Measurements from ENCODE around the gene NOS3.
"Not testable (repeated sequence)": the region's sequence is repeated elsewhere in the genome, so short reads cannot be mapped to it uniquely, and the experiment has no call there.

The NOS3 gene

DNA sequence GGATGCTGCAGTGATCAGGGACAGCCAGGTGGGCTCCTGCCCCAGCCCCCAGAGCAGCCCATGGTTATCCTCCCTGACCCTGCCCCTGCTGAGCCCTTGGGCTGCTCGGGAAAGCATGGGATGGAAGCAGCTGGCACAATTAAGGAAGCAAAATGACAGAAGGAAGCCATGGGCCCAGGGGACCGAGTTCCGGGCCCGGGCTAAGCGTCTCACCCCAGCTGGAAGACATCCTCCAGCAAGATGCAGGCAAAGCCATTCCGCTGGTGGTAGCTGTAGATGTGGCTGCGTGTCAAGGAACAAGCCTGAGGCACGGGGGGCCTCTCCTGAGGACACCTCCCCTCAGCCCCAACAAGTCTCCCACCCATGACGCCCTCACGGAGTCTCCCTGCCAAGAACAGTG, 32.4 kb downstream of the NOS3 start:
- no peak overlapping the region for H3K4me3 ChIP-seq (replicated peaks; ENCODE audit: low read depth, low read length)
- peaks cover 2% of the 10 kb centered on the region for H3K27me3 ChIP-seq (replicated peaks; ENCODE audit: control insufficient read depth, insufficient read depth, low read length)
- TF ChIP-seq, protein P1, sequence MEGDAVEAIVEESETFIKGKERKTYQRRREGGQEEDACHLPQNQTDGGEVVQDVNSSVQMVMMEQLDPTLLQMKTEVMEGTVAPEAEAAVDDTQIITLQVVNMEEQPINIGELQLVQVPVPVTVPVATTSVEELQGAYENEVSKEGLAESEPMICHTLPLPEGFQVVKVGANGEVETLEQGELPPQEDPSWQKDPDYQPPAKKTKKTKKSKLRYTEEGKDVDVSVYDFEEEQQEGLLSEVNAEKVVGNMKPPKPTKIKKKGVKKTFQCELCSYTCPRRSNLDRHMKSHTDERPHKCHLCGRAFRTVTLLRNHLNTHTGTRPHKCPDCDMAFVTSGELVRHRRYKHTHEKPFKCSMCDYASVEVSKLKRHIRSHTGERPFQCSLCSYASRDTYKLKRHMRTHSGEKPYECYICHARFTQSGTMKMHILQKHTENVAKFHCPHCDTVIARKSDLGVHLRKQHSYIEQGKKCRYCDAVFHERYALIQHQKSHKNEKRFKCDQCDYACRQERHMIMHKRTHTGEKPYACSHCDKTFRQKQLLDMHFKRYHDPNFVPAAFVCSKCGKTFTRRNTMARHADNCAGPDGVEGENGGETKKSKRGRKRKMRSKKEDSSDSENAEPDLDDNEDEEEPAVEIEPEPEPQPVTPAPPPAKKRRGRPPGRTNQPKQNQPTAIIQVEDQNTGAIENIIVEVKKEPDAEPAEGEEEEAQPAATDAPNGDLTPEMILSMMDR (IDR thresholded peaks at IDR 0.05; ENCODE audit: insufficient read depth, low read length, poor library complexity, severe bottlenecking), result no peak
- H3K36me3 ChIP-seq (ENCODE audit: control insufficient read depth, insufficient read depth, low read length), result no peaks in the 10 kb centered on the region
- no peak for DNase-seq (ENCODE audit: extremely low read depth, insufficient read length)

DNA sequence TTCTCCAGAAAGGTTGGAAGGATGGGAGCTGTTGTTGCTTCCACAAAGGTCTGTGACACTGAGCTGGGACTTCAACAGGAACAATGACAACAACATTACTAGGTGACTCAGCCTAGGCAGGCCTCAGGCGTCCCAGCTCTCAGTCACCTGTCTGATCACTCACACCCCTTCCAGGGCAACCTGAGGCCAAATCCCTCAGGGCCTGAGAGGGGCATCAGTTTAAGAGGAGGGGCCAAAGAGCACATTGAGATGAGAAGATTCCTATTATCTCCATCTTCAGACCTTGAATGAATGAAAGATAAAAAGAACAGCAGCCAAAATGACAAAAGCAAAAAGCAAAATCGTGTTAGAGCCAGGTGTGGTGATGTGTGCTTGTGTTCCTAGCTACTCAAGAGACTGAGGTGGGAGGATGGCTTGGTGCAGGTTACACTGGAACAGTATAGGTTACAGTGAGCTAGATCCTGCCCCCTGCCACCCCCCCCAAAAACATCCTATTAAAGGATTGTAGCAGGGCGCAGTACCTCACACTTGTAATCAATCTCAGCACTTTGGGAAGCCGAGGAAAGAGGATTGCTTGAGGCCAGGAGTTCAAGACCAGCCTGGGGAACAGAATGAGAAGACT, 33.7 kb downstream of the NOS3 start, which contains the start of gene ATG9B:
TSS of gene ATG9B (minus strand) at position 60 of the 622 bp plus-strand sequence. CDS start 71 bp downstream, outside the sequence.
- Histone ChIP-seq H3K4me3 (replicated peaks; ENCODE audit: low read depth, low read length) (no peak within 1 kb of the TSS), H3K27me3 (replicated peaks; ENCODE audit: control insufficient read depth, insufficient read depth, low read length) (peaks cover 2% of the 10 kb centered on the region), H3K36me3 (ENCODE audit: control insufficient read depth, insufficient read depth, low read length) (no peaks in the 10 kb centered on the region)
- TF ChIP-seq, protein P1 (IDR thresholded peaks at IDR 0.05; ENCODE audit: insufficient read depth, low read length, poor library complexity, severe bottlenecking), result no peak
- DNase-seq (ENCODE audit: extremely low read depth, insufficient read length), result no peak

DNA sequence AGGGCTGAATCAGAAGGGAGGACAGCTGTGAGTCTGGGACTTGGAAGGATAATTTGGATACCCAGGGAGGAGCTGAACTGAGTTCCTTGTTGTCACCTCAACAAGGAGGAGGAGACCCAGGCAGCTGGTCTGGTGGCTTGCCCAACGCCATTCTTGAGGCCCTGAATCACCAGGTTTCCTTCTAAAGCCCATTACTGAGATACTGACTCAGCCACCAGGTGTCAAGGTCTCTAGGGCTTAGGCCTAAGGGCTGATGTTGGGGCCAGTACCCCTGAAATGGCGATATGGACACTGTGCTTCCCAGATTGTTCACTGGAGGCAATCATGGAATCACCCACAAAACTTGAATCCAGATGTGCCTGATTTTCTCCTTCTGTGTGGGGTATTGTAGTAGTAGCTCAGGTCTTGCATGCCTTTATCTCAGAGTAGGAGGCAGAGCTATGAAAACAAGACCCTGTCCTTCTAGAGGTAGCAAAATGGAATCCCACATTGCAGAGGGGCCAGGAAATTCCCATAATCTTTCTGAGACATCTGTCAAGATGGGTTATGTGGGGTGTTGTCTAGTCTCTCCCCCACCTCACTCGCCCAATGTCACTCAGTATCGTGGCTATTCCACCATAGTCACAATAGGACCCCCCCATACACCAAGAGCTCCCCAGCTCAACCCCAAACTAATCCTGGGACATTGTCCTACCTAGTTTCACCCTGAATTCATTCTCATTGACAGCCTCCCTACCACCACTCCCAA, 35.3 kb downstream of the NOS3 start:
- no peaks in the 10 kb centered on the region; the same call in 1 of the 2 replicates for H3K27me3 ChIP-seq (replicated peaks; ENCODE audit: control insufficient read depth, insufficient read depth, low read length)
- no peaks in the 10 kb centered on the region for H3K36me3 ChIP-seq (ENCODE audit: control insufficient read depth, insufficient read depth, low read length)
- TF ChIP-seq, protein P1 (IDR thresholded peaks at IDR 0.05; ENCODE audit: insufficient read depth, low read length, poor library complexity, severe bottlenecking), result no peak
- no peak overlapping the region for H3K4me3 ChIP-seq (replicated peaks; ENCODE audit: low read depth, low read length)
- no peak for DNase-seq (ENCODE audit: extremely low read depth, insufficient read length)

DNA sequence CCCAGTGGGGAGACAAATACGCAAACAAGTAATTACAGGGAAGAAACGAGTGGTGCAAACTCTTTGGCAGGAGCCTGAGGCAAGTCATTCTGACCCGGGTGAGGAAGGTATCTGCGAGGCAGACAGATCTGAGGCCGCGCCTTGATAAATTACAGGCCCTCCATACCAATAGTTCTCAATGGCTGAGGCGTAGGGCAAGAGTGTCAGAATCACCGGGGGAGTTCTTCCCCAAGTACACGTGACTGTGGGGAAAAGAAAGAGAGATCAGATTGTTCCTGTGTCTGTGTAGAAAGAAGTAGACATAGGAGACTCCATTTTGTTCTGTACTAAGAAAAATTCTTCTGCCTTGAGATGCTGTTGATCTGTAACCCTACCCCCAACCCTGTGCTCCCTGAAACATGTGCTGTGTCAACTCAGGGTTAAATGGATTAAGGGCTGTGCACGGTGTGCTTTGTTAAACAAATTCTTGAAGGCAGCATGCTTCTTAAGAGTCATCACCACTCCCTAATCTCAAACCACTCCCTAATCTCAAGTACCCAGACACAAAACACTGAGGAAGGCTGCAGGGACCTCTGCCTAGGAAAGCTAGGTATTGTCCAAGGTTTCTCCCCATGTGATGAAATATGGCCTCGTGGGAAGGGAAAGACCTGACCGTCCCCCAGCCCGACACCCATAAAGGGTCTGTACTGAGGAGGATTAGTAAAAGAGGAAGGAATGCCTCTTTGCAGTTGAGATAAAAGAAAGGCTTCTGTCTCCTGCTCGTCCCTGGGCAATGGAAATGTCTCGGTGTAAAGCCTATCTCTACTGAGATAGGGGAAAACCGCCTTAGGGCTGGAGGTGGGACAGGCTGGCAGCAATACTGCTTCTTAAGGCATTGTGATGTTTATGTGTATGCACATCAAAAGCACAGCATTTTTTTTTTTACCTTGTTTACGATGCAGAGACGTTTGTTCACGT, 36.2 kb downstream of the NOS3 start:
- not testable (repeated sequence) for H3K27me3 ChIP-seq (replicated peaks; ENCODE audit: control insufficient read depth, insufficient read depth, low read length); H3K36me3 ChIP-seq (ENCODE audit: control insufficient read depth, insufficient read depth, low read length); DNase-seq (ENCODE audit: extremely low read depth, insufficient read length); H3K4me3 ChIP-seq (replicated peaks; ENCODE audit: low read depth, low read length)

DNA sequence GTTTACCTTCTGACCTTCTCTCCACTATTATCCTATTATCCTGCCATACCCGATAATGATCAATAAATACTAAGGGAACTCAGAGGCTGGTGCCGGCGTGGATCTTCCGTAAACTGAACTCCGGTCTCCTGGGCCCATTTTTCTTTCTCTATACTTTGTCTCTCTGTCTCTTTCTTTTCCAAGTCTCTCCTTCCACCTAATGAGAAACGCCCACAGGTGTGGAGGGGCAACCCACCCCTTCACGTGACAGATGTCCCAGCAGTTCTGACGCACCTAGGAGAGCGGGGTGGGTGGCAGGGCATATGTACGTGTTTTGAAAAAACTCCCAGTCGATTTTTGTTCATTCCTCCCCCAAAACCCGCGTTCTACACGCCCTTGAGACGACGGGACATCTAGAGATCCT, 36.9 kb downstream of the NOS3 start:
- not testable (repeated sequence) for H3K36me3 ChIP-seq (ENCODE audit: control insufficient read depth, insufficient read depth, low read length); DNase-seq (ENCODE audit: extremely low read depth, insufficient read length); H3K27me3 ChIP-seq (replicated peaks; ENCODE audit: control insufficient read depth, insufficient read depth, low read length)
- H3K4me3 ChIP-seq (replicated peaks; ENCODE audit: low read depth, low read length), result peak overlapping the region; percentile 58

DNA sequence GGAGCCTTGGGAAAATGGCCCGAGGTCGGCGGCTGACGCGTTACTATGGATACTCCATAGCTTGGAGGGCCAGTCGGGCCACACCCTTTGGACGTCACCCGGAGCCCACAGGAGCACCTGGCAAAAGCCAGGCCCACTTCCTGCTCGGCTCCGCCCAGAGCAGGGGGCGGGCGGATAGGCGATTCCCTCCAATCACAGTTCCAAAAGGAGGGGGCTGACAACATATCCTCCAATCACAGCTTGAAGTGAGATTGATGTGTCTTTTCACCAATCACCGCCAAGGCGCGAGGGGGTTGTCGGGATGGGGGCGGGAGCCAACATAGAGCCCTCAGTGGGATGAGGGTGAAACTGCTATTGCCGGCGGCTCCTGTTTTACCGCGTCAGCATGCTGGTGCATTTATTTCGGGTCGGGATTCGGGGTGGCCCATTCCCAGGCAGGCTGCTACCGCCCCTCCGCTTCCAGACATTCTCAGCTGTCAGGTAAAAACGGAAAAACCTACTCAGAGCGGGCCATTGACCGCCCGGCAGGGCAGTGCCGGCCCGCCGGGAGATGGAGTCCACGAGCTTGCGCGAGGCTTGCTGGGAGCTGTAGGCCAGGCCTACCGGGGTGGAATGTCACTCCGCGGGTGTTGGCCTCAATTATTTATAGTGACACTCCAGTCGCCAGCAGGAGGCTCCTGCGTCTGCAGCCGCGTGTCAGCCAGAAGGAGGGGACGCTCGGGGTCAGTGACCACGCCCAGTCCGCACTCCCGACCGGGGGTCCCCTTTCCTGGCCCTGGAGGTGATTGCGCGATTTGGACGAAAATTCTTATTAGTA, 37.5 kb downstream of the NOS3 start, which contains the start of gene ABCB8:
TSS of gene ABCB8 (plus strand) at position 320 of the 817 bp plus-strand sequence. CDS start at position 386, 66 bp downstream.
- peak; percentile 98 for DNase-seq (ENCODE audit: extremely low read depth, insufficient read length)
- Histone ChIP-seq H3K27me3 (replicated peaks; ENCODE audit: control insufficient read depth, insufficient read depth, low read length) (no peaks in the 10 kb centered on the region), H3K4me3 (replicated peaks; ENCODE audit: low read depth, low read length) (peak within 1 kb of the TSS; percentile 67), H3K36me3 (ENCODE audit: control insufficient read depth, insufficient read depth, low read length) (no peaks in the 10 kb centered on the region; the same call in 1 of the 2 replicates)
- TF ChIP-seq, protein P1 (IDR thresholded peaks at IDR 0.05; ENCODE audit: insufficient read depth, low read length, poor library complexity, severe bottlenecking), result peak; percentile 48

Data from GM06990 (cell line).